GM11168 (cell line): ENCODE data around the gene BMP6.

Experiments
- in situ Hi-C: fragments of 300-500 bp; cut with MboI; formaldehyde crosslinking; loops from one replicate; pipeline ENCODE4 v1.12.0; 2022; ENCODE audit warnings: low sequenced_read_pairs; ENCODE audit not compliant: unreplicated experiment

The BMP6 gene

DNA sequence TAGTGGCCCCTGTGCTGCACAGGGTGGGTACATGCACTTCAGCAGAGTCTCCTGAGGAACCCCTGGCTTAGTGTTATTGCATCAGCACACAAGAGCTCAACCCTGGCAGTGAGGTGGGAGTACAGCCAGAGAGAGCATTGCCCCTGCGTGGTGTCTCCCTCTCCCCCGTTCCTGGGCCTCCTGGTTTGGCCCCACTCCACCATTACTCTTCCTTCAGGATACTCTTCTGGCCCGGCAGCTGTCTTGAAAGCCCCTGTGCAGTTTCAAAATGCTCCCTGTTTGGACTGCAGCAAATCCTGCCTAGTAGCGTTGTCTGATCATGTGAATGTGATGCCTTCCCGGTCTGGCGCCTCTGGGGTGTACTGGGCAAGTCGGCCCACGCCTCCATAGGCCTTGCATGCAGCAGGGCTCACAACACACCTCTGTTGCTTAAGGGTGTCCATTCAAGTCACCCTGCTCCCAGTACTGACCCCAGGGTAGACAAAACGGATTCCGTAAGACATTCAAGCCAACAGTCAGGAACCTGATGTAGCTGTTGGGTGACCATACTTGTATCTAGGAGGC lies 152.6 kb downstream of the BMP6 start:
- in situ Hi-C loops: no loop called here

DNA sequence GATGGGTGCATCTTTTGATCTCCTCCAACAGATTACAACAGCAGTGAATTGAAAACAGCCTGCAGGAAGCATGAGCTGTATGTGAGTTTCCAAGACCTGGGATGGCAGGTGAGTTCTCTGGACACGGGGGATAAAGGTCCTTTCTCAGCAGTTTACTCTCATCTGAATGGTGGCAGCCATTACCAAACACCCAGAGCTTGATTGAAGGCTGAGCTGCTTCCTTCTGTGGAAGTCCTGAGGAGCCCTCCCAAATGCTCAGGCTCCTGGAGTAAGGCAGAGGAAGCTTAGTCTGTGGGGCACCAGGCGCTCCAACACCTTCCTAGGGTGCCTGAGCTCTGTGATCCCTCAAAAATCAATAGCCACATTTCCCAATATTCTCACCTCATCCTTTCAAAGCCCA lies 153.1 kb downstream of the BMP6 start:
- in situ Hi-C loops: no loop called here

DNA sequence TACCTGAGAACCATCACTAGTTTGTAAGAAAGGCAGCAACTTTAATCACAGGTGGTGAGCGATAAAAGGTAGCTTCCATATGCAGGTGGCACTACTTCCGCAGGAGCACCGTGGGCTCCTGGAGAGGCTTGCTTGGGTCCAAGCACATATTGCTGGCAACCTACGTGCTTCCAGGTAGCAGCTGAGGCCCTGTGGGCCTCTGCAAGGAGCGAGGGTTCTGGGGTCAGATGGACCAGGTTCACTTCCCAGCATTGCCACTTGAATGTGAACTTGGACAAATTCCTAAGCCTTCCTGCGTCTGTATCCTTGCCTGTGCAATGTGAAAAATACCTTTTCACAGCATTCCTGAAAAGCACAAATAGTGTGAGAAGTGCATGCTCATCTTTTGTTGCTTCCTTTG lies 153.7 kb downstream of the BMP6 start:
- in situ Hi-C loops: no loop called here

DNA sequence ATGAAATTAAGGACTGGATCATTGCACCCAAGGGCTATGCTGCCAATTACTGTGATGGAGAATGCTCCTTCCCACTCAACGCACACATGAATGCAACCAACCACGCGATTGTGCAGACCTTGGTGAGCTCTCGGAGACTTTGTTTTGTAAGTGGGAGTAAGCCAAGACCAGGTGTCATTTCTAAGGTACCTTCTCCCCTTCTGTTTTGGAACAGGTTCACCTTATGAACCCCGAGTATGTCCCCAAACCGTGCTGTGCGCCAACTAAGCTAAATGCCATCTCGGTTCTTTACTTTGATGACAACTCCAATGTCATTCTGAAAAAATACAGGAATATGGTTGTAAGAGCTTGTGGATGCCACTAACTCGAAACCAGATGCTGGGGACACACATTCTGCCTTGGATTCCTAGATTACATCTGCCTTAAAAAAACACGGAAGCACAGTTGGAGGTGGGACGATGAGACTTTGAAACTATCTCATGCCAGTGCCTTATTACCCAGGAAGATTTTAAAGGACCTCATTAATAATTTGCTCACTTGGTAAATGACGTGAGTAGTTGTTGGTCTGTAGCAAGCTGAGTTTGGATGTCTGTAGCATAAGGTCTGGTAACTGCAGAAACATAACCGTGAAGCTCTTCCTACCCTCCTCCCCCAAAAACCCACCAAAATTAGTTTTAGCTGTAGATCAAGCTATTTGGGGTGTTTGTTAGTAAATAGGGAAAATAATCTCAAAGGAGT lies 154.2 kb downstream of the BMP6 start:
- in situ Hi-C loops: no loop called here

DNA sequence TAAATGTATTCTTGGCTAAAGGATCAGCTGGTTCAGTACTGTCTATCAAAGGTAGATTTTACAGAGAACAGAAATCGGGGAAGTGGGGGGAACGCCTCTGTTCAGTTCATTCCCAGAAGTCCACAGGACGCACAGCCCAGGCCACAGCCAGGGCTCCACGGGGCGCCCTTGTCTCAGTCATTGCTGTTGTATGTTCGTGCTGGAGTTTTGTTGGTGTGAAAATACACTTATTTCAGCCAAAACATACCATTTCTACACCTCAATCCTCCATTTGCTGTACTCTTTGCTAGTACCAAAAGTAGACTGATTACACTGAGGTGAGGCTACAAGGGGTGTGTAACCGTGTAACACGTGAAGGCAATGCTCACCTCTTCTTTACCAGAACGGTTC lies 154.8 kb downstream of the BMP6 start:
- in situ Hi-C loops: no loop called here

DNA sequence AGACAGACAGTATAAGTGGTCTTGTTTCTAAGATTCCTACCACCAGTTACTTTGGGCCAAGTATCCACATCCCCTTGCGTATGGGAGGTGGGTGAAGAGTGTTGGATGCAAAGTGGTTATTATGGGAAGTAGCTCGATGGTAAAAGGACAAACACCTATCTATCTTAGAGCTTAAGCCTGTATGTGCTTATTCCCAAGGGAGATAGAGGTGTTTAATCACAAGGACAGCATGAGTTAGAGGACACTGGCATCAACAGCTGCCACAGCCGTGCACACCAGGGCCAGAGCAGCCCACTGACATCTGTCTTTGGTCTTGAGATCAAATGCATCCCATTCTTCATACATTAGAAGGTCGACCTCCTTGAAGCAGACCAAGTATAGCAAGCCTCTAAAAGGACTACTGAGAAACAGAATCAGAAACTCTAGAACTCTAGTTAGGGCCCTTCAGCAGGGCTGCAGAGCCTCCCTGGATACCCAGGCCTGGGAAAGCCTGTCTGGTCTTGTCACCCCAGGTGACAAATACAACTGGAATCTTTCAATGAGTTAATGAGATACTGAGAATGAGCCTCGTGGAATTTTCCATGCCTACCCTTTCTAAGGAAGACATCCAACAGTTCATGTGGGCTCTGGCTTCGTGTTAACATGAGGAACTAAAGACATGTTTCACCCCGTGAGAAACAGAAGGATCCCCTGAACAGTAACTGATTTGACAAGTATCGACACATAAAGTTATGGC lies 156.0 kb downstream of the BMP6 start:
- in situ Hi-C loops: no loop called here

DNA sequence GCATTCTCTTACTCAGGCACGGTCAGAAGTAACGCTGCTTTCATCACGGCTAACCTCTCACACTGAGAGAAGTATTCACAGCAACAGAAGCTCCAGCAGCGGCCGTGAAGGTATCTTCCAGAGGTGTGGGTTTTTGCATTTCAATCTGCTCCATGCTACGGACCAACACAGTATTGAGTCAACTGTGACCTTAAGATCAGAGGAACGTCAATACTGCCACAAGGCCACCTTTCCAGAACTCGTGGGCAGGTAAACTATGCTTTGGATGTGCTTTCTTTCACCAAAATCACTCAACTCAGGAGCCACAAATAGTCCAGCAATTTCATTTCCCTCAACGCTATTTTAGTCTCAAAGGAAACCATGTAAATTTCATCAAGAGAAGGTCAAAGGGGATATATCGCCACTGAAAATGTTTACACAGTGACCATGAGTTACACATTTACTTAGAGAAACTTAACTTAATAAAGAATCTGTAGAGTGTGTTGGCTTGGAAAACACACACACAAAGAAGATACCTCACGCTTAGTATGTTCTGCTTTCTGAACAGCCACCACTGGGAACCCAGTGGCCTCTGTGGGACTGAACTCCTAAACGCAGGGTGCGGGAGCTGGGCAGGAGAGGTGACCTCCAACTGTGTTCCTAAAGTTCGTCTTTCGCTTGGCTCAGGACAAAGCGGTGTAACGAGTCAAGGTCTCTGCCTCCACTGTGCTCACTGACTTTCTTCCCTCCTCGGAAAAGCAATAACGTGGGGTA lies 156.8 kb downstream of the BMP6 start:
- in situ Hi-C loops: no loop called here

DNA sequence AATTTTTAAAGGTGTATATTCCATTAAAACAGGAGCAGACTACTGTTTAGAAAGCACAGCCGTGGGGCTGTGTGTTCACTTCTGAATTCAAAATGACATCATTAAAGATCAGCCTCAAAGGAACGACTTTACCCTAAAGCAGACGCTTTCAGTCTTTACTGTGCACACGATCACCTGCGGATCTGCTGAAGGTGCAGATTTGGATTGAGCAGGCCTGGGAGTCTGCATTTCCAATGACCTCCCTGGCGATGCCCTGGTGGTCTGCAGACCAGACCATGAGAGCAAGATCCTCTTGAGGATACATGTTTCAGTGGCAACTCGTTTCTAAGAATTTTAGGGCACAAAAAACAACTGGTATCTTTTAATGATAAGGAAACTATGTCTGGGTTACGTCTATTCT lies 157.5 kb downstream of the BMP6 start:
- in situ Hi-C loops: no loop called here

DNA sequence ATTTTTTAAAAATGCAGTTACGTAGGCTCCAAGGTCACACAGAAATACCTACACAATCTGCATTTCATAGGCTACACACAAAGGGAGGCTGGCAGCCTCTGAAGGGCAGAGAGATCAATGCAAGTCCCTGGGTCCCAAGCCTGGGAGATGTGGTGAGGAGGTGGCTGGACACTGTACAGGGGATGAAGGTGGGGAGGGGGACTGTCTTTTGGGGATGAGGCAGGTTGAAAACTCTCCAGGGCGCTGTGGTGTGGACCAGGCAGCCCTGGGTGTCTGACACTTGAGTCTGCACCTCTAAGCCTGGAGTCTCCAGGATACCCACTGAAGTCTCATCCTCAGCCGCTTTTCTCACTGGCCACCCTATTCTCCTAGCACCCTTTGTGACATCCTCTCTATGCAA lies 160.2 kb downstream of the BMP6 start:
- in situ Hi-C loops: no loop called here

DNA sequence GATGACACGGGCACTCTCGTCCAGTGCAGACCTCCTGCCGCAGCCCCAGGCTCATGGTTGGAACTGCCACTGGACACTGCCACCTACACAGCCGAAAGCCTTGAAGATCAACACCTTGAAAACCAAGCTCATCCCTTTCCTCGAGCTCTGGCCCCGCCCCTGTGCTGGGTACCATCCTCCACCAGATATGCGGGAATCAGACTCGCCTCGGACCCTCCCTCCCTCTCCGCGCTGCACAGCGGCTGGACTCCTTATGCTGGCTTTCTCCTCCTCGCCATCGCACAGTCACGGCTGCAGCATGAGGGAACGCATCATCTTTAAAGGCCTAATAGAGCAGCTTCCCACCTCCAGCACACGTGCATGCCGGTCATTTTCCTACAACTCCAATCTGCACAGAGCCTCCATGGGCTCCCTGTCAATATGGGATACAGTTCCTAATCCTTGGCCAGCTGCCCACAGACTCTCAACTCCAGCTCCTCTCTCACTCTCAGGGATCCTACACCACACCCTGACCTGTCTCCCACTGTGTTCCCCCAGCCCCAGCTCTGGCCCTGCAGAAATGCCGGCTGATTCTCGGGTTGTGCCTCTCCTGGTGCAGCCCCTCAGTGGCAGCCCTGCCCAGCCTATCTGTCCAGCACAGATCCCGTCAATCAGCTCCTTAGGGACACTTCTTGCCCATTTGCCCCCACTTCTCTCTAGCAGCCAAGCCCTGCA lies 161.5 kb downstream of the BMP6 start:
- in situ Hi-C loops: no loop called here

DNA sequence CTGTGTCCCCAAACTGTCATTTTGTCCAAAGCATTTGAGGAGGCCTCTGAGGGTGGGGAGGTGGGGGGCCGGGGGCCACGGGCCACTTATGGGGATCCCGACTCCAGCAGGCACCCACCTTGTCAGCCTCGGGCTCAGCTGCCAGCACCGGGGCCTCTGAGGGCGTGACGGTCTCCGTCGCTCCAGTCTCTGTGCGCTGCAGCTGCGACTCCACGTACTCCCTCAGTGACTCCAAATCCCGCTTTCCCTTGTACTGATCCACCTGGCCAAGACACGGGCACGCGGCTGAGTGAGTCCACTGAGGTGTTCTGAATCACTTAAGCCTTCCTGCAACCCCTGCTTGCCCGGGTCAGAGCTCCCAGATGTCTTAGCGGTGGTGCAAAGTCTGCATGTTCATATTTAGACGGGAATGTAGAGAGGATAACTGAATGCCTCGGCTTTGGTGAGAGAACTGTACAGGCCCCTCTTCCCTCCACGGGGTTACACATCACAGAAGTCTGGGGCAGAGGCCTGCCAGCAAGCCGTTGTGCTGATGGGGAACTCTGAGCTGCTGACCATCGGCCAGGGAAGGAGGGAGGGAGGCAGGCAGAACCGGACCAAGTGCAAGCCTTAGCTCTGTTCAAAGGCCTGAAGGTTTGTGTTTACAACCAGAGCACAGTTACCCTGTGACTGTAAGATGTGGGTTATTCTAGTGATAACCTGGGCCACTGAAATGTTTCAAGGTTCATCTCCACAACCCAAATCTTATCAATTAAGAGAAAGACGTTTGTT lies 162.9 kb downstream of the BMP6 start:
- in situ Hi-C loops: no loop called here

DNA sequence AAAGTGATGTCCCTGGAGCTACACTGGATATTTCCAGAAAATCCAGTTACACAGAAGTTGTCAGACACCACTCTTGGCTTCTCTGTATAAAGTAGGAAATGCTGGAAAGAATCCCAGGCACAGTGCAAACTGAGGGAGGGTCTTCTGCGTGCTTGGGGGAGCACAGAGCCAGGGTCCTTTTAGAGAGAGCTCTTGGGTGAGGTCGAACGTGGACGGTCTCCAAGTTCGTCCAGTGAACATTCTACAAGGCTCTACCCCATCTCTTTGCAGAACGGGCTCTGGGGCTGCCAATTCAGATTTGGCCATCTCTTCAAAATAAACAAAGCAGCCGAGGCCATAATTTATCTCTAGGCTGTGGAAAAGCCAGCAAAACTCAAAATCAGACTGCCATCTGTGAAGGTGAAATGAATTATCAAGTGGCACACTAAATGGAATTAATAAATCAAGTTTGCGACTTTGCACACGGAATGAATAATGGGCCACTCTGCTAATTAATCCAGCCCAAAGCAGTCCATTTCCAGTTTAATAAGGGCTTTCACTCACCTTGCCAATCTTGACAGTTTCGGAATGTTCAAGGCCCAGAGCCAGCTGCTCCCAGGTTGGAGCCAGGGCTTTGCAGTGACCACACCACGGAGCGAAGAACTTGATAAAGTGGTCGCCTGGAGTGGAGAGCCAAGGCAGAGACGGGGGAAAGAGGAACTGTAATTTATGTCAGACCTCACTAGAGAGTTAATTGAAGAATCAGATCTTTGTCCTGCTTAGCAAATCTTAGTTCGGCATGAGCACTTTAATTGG lies 165.4 kb downstream of the BMP6 start:
- in situ Hi-C loops: loop anchor here (10.0 kb wide), 1 partner anchor 166 kb away; the partner anchor contains the start of gene BMP6

DNA sequence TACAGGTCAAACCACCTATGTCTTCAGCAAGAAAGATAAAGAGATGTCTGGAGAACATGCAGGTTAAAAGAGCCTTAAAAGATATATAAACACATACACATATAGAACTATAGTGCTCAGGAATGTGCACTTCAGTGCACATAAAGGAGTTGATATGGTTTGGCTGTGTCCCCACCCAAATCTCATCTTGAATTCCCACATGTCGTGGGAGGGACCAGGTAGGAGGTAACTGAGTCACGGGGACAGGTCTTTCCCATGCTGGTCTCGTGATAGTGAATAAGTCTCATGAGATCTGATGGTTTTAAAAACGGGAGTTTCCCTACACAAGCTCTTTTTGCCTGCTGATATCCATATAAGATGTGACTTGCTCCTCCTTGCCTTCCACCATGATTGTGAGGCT lies 166.5 kb downstream of the BMP6 start:
- in situ Hi-C loops: loop anchor here (10.0 kb wide), 1 partner anchor 168 kb away; the partner anchor contains the start of gene BMP6

DNA sequence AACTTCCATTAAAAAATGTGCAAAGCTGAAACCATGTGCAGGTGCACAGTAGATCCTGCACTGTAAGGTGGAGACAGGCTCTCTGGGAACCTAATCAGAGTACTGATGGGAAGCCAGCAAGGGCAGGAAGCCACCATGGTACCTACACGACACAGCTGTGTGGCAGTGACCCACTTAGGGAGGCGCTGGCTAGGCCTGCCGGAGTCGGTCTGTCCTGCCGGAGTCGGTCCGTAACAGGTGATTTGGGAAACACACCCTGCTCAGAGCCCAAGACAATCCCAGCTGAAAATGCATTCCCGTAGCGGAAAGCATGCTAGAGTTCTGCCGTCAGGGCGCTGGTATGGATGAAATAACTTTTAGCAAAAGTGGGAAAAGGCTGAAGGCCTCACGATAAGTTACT lies 167.4 kb downstream of the BMP6 start:
- in situ Hi-C loops: loop anchor here (10.0 kb wide), 1 partner anchor 169 kb away; the partner anchor contains the start of gene BMP6

DNA sequence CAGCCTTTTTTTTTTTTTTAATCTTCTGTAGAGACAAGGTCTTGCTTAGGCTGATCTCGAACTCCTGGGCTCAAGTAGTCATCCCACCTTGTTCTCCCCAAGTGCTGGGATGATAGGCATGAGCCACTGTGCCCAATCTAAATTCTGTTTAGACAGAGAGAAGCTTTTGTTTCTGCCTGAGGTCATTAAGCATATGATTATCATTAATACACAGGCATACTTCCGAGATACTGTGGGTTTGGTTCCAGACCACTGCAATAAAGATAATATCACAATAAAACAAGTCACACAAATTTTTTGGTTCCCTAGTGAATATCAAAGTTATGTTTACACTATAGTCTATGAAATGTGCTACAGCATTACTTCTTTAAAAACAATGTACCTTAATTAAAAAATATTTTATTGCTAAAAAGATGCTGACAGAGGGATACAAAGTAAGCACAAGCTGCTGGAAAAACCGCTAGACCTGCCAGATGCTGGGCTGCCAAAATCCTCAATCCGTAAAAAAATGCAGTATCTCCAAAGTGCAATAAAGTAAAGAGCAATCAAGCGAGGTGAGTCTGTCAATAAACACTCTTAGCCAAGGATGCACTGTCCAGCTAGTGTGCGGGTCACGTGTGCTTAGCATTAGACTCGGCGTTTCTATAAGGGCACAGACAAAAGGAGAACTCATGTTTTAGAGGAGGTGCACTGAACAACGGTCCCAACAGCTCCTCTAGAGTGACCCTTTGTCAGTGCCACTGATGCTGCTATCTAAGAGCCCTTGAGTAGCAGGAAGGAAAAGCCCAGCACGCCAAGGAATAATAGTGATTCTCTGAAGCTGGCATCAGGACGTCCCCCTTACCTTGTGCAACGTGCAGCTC lies 168.6 kb downstream of the BMP6 start:
- in situ Hi-C loops: loop anchor here (10.0 kb wide), 1 partner anchor 170 kb away; the partner anchor contains the start of gene BMP6

DNA sequence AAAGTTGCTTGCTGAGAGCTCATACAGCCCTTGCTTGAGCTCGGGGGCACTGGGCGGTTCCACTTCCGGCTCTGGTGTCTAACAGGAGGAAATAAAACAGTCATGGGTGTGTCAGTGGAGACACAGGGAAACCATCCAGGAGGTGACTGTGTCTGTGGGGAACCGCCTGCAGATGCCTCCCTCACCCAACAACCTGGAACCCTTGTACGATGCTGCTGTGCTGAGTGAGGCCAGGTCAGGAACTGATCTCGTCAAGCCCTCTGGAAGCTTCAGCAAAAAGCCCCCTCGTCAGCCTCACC lies 169.2 kb downstream of the BMP6 start:
- in situ Hi-C loops: loop anchor here (10.0 kb wide), 1 partner anchor 170 kb away; the partner anchor contains the start of gene BMP6

DNA sequence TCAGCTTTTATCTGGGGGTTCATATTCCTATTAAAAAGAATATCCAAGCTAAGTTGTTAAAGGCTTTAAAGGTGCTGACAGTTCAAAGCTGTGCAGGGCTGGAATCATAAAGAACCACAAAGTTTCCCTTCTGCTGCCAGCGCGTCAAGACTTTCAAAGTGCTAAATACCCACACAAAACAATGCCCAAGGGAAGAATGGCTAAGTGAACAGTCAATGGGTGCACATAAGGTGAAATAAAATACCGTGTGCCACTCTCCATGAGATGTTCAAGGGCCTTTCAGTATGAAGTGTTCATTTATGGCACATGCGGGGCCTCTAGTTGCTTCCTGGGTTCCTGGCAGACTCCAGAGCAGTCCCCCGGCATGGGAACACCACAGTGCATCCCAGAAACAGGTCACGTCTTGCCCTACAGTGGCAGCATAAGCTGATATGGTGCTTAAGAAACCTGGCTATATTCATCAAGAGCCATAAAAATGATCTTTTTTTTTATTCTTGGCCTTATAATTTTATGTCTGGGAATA lies 170.6 kb downstream of the BMP6 start:
- in situ Hi-C loops: loop anchor here (10.0 kb wide), 1 partner anchor 172 kb away; the partner anchor contains the start of gene BMP6
